B cell (primary cell): ENCODE measurements around the gene TTC8. TPM values are rescaled to one million over a fixed set of nuclear protein-coding genes. Genes with fewer than 3 reads are reported as not detected.

Experiments used
- ATAC-seq: fragments of 200-7000 bp; cut with Tn5 transposase; one replicate; pipeline ENCODE4 v1.10.0; 2021; ENCODE audit warnings: low read depth, mild to moderate bottlenecking, moderate number of reproducible peaks, moderate library complexity
- CTCF ChIA-PET: fragments of 350-600 bp; sonication (Branson Sonifier 250); formaldehyde crosslinking; loops from one replicate; lab custom pipeline; 2021; ENCODE audit warnings: antibody characterized with exemption, inconsistent platforms; lab: Charles Lee
- POLR2A ChIA-PET: fragments of 350-600 bp; sonication (Branson Sonifier 250); formaldehyde crosslinking; loops from one replicate; lab custom pipeline; 2021; ENCODE audit warnings: antibody characterized with exemption; lab: Charles Lee
- DNase-seq: peaks from one replicate; pipeline ENCODE4 v3.0.0; 2013
- H2AFZ ChIP-seq: 2 replicates; pipeline ENCODE4 v1.6.1; 2012; ENCODE audit warnings: mild to moderate bottlenecking, low read depth, low read length; ENCODE audit not compliant: insufficient read depth, poor library complexity, severe bottlenecking
- H3K27ac ChIP-seq, 2 donors: 1 replicate in 1 of 2; 2 replicates in 1 of 2; pipeline ENCODE4 v1.5.1; 2012 to 2013; ENCODE audit warnings: low read length in 2 of 2, mild to moderate bottlenecking in 2 of 2, moderate library complexity in 1 of 2
- H3K27me3 ChIP-seq, 4 experiments: fragments of 200-600 bp in 1 of 4; sonication (generic) in 1 of 4; replicated peaks in 1 of 4; 1 replicate in 2 of 4; 2 replicates in 2 of 4; pipeline versions ENCODE4 v1.6.1 to v1.7.0; 2013 to 2016; ENCODE audit warnings: low read length in 3 of 4, mild to moderate bottlenecking in 2 of 4, mixed read lengths in 1 of 4, moderate library complexity in 1 of 4; ENCODE audit not compliant: insufficient read depth in 4 of 4, control insufficient read depth in 3 of 4; ENCODE audit errors: control extremely low read depth in 1 of 4
- H3K36me3 ChIP-seq, 2 experiments: replicated peaks in 1 of 2; 1 replicate in 1 of 2; 2 replicates in 1 of 2; pipeline versions ENCODE4 v1.6.1 to v1.7.1; 2013; ENCODE audit warnings: low read length in 1 of 2; ENCODE audit not compliant: insufficient read depth in 2 of 2, control insufficient read depth in 1 of 2; ENCODE audit errors: control extremely low read depth in 1 of 2, extremely low read depth in 1 of 2
- H3K4me1 ChIP-seq, 2 donors: fragments of 200-600 bp in 1 of 2; sonication (generic) in 1 of 2; 1 replicate in 1 of 2; 2 replicates in 1 of 2; pipeline versions ENCODE4 v1.5.1 to v1.6.1; 2013 to 2017; ENCODE audit warnings: low read length in 2 of 2; ENCODE audit not compliant: control insufficient read depth in 2 of 2, insufficient read depth in 2 of 2
- H3K4me2 ChIP-seq: replicated peaks from 2 replicates; pipeline ENCODE3; 2012; ENCODE audit warnings: mild to moderate bottlenecking, low read depth, low read length; ENCODE audit not compliant: poor library complexity, severe bottlenecking
- H3K4me3 ChIP-seq, 5 experiments: fragments of 200-600 bp in 1 of 5; sonication (generic) in 1 of 5; 1 replicate in 3 of 5; 2 replicates in 2 of 5; pipeline versions ENCODE4 v1.5.1 to v1.7.0; 2011 to 2016; ENCODE audit warnings: low read length in 4 of 5, mild to moderate bottlenecking in 4 of 5, low read depth in 2 of 5, control low read depth in 1 of 5, moderate library complexity in 1 of 5; ENCODE audit not compliant: insufficient read depth in 1 of 5; ENCODE audit errors: control extremely low read depth in 1 of 5, extremely low read depth in 1 of 5
- H3K79me2 ChIP-seq: fragments of 200-600 bp; sonication (generic); one replicate; pipeline ENCODE4 v1.6.0; 2016; ENCODE audit warnings: low read length; ENCODE audit not compliant: control insufficient read depth, insufficient read depth
- H3K9ac ChIP-seq: fragments of 200-600 bp; sonication (generic); 2 replicates; pipeline ENCODE4 v1.6.1; 2017; ENCODE audit warnings: mild to moderate bottlenecking, low read length, moderate library complexity
- H3K9me3 ChIP-seq, 3 donors: one replicate each; pipeline versions ENCODE4 v1.6.1 to v1.7.1; 2013; ENCODE audit warnings: low read length in 2 of 3; ENCODE audit not compliant: control insufficient read depth in 2 of 3, insufficient read depth in 1 of 3; ENCODE audit errors: control extremely low read depth in 1 of 3
- H4K20me1 ChIP-seq: 2 replicates; pipeline ENCODE4 v1.6.0; 2012; ENCODE audit warnings: mild to moderate bottlenecking, low read length; ENCODE audit not compliant: insufficient read depth, control insufficient read depth, poor library complexity, severe bottlenecking
- H3K27ac Mint-ChIP-seq: one replicate; pipeline ENCODE4 v1.8.0; 2021; ENCODE audit warnings: mixed read lengths
- H3K27me3 Mint-ChIP-seq: one replicate; pipeline ENCODE4 v1.8.0; 2021; ENCODE audit warnings: mixed read lengths
- H3K4me1 Mint-ChIP-seq: one replicate; pipeline ENCODE4 v1.8.0; 2021; ENCODE audit warnings: mixed read lengths
- H3K4me3 Mint-ChIP-seq: one replicate; pipeline ENCODE4 v1.8.0; 2021; ENCODE audit warnings: mixed read lengths
- H3K9me3 Mint-ChIP-seq: one replicate; pipeline ENCODE4 v1.8.0; 2022; ENCODE audit warnings: mixed read lengths; ENCODE audit not compliant: insufficient read depth
- CTCF ChIP-seq: fragments of 200-600 bp; IDR thresholded peaks from one replicate; pipeline ENCODE4 v1.8.0; 2022; ENCODE audit warnings: antibody characterized with exemption, mild to moderate bottlenecking
- EZH2 ChIP-seq: IDR thresholded peaks from 2 replicates; pipeline ENCODE4 v1.6.1; 2012; ENCODE audit warnings: borderline replicate concordance, low read depth, mild to moderate bottlenecking, moderate library complexity, low read length; ENCODE audit not compliant: insufficient read depth, poor library complexity, severe bottlenecking
- WGBS: methylation state at CpG from one replicate; pipeline ENCODE4 v1.1.5; 2013; ENCODE audit warnings: missing lambda C conversion rate; ENCODE audit not compliant: insufficient coverage; 5-methylcytosine and 5-hydroxymethylcytosine counted together
- intact Hi-C: fragments of 100-400 bp; cut with micrococcal nuclease; formaldehyde crosslinking; loops from one replicate; pipeline ENCODE4 v1.10.0; 2022
- polyA plus RNA-seq: library from polyadenylated mRNA; depleted of rRNA; stranded (reverse); fragments of >200 nt; gene quantifications from 2 replicates; pipeline ENCODE4 v1.2.3, GENCODE V29; 2012
- total RNA-seq, 2 donors: library from RNA; stranded (reverse); fragments of 120-200 nt in 1 of 2; gene quantifications; 1 replicate in 1 of 2; 2 replicates in 1 of 2; pipeline versions ENCODE4 v1.2.3 to v1.2.4, GENCODE V29; 2013 to 2022

TTC8 gene
- total and polyA plus RNA-seq, 2 donors (not counting 1 experiment from before 2014, with no cell fraction given), result 2.7 to 7.2 TPM

GRCh38 chr14:88825503-88825902 lies 1.1 kb downstream of the TTC8 start:
- POLR2A ChIA-PET, result no interaction called here
- no peak for DNase-seq

GRCh38 chr14:88829188-88829587 lies 4.7 kb downstream of the TTC8 start:
- CTCF ChIA-PET, result no interaction called here
- no peak overlapping the region for H3K27ac ChIP-seq
- no peaks in the 10 kb centered on the region for H3K9me3 Mint-ChIP-seq
- ATAC-seq (no peak), DNase-seq (no peak)
- no peak overlapping the region for H3K4me3 Mint-ChIP-seq
- POLR2A ChIA-PET, result no interaction called here
- H3K4me1 Mint-ChIP-seq, result peaks cover 12% of the 10 kb centered on the region
- no peaks in the 10 kb centered on the region for H3K27me3 ChIP-seq
- intact Hi-C loops, result no loop called here
- H3K4me1 ChIP-seq, result peaks cover 8 to 10% of the 10 kb centered on the region in 2 donors
- H3K79me2 ChIP-seq, result no peaks in the 10 kb centered on the region
- H3K4me3 ChIP-seq, result no peak overlapping the region
- H2AFZ ChIP-seq, result no peak overlapping the region
- no peaks in the 10 kb centered on the region for H4K20me1 ChIP-seq
- H3K9me3 ChIP-seq, result no peaks in the 10 kb centered on the region
- H3K27me3 Mint-ChIP-seq, result peaks cover 4% of the 10 kb centered on the region
- H3K36me3 ChIP-seq, result no peaks in the 10 kb centered on the region
- no peak overlapping the region for H3K9ac ChIP-seq
- no peak overlapping the region for H3K27ac Mint-ChIP-seq
- no peak overlapping the region for H3K4me2 ChIP-seq
- TF ChIP-seq EZH2 (no peak), CTCF (no peak)
- WGBS, result no CpG with 5 or more reads among the region's 3 CpGs

More at GRCh38 chr14:88825503-88825902, 1.1 kb downstream of the TTC8 start:
- Mint-ChIP-seq H3K4me3 (peak overlapping the region; percentile 93), H3K4me1 (peaks cover 15% of the 10 kb centered on the region), H3K27ac (peak overlapping the region; percentile 38), H3K9me3 (no peaks in the 10 kb centered on the region), H3K27me3 (peaks cover 9% of the 10 kb centered on the region)
- no peaks in the 10 kb centered on the region for H3K36me3 ChIP-seq
- H3K4me2 ChIP-seq, result peak overlapping the region; percentile 98
- peak overlapping the region in 1 of 5 experiments; percentile 88 for H3K4me3 ChIP-seq
- H3K9me3 ChIP-seq, result no peaks in the 10 kb centered on the region
- no peak for ATAC-seq
- TF ChIP-seq CTCF, result no peak
- no peak for TF ChIP-seq EZH2
- intact Hi-C loops, result loop anchor here (2.0 kb wide), 1 partner anchor 833 kb away; the partner anchor contains the start of gene GALC
- H3K9ac ChIP-seq, result no peak overlapping the region
- H2AFZ ChIP-seq, result peak overlapping the region; percentile 99
- CTCF ChIA-PET, result interaction anchor here (1.6 to 2.4 kb wide), 2 partner anchors 33 to 158 kb away, joined by 4 to 9 read pairs; partner anchors contain the start of gene EML5
- H3K27me3 ChIP-seq, result no peaks in the 10 kb centered on the region
- H3K79me2 ChIP-seq, result no peaks in the 10 kb centered on the region
- H3K27ac ChIP-seq, result no peak overlapping the region
- H3K4me1 ChIP-seq, result peaks cover 11 to 14% of the 10 kb centered on the region in 2 donors
- 98% methylated on average over 8 of the region's 9 CpGs for WGBS
- no peaks in the 10 kb centered on the region for H4K20me1 ChIP-seq
